Measurements from ENCODE around the gene SPECC1.

DNA sequence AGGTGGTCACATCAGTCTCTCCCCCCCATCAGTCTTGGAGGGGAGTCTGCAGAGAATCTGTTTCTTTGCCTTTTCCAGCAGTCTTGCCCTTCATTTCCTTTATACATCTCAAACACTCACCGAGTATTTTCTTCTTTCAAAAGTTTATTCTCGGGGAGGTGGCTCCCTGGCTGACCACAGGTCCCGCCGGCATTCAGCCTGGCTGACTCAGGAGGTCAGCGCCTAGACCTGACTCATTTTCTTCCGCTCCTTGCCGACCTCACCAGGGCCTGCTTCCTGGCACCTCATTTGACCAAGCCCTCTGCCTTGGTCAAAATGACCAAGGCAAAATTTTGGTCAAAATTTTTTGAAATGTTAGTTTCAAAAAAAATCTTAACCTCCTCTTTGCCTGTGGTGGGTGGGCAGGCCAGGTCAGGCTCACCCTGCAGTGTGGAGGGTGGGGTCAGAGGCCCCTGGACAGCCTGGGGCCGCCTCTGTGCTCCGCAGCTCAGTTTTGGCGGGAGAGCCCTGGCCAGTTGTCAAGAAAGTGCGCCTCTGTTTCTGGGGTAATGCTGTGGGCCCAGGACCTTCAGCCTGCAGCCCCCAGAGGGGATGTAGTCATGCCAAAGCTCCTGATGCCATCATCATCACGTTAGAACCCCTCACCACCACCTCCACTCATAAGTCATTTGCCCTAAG is 165.6 kb downstream of the SPECC1 start:
- TF ChIP-seq FOXM1 (IDR thresholded peaks at IDR 0.05; ENCODE audit: borderline replicate concordance) (no peak), FOXA1 (IDR thresholded peaks at IDR 0.05) (no peak), ELF4 (IDR thresholded peaks at IDR 0.05) (no peak), FOXK2 (IDR thresholded peaks at IDR 0.05) (no peak), SP1 (IDR thresholded peaks at IDR 0.05) (no peak)

All from HEK293T (cell line).